ENCODE measurements around the gene CD200.

GRCh38 chr3:112365636-112366035 is 32.7 kb downstream of the CD200 start:
- TF ChIP-seq CTCF (conservative IDR thresholded peaks at IDR 0.05; ENCODE audit: low read depth, low read length) (no peak), EZH2 (IDR thresholded peaks at IDR 0.05; ENCODE audit: borderline replicate concordance, low read depth, low read length, poor library complexity, severe bottlenecking) (no peak)
